ENCODE measurements around the gene SLC7A6. TPM values are rescaled to one million over a fixed set of nuclear protein-coding genes. Genes with fewer than 3 reads are reported as not detected.

The SLC7A6 gene
- total and polyA plus RNA-seq, 3 experiments from 2014 or later: 18.7 to 94.9 (median 91.2) TPM

DNA sequence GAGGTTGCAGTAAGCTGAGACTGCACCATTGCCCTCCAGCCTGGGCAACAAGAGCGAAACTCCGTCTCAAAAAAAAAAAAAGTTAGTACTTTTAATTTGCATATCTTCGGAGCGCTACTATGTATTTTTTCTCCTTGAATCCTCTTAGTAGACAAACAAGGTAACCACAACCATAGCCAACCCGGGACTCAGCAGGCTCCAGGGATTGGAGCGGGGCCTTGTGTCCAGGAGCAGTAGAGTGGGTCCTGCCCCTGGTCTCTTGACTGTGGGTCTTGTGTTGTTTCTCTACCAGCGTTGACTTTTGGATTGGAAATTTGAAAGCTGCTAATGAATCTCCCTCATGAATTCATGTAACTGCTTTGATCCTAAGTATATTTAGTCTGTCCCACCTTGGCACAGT is 78.8 kb downstream of the SLC7A6 start:
- H3K9me3 ChIP-seq (ENCODE audit: low read length): no peaks in the 10 kb centered on the region
- H3K4me1 ChIP-seq (ENCODE audit: insufficient read depth, low read length): no peaks in the 10 kb centered on the region
- no peak overlapping the region for H3K4me3 ChIP-seq (ENCODE audit: low read length)
- no peaks in the 10 kb centered on the region for H3K27me3 ChIP-seq (ENCODE audit: insufficient read depth, low read length, poor library complexity, severe bottlenecking)
- H3K36me3 ChIP-seq (ENCODE audit: insufficient read depth, low read length): peaks cover 43% of the 10 kb centered on the region
- POLR2A ChIA-PET: interaction anchor here (0.7 kb wide), 1 partner anchor 536 kb away, joined by 3 read pairs; no protein-coding TSS in a partner anchor
- no peaks in the 10 kb centered on the region for H3K9me3 Mint-ChIP-seq
- H3K27ac Mint-ChIP-seq: peak overlapping the region in 1 of 8 donors; percentile 15
- H3K36me3 Mint-ChIP-seq: peaks cover 12 to 90% (median 31%) of the 10 kb centered on the region in 3 donors
- CTCF ChIA-PET: interaction anchor here (1.1 kb wide), 1 partner anchor 14 kb away, joined by 3 read pairs; no protein-coding TSS in a partner anchor
- DNase-seq: no peak
- H3K27ac ChIP-seq (ENCODE audit: low read depth, low read length): no peak overlapping the region
- no peak overlapping the region for H3K4me3 Mint-ChIP-seq
- no peaks in the 10 kb centered on the region for H3K27me3 Mint-ChIP-seq
- H3K4me1 Mint-ChIP-seq: peaks cover 0 to 15% (median 3%) of the 10 kb centered on the region in 3 donors

GRCh38 chr16:68344252-68344651 is 79.9 kb downstream of the SLC7A6 start:
- no peak overlapping the region for H3K27ac Mint-ChIP-seq
- H3K27me3 Mint-ChIP-seq: no peaks in the 10 kb centered on the region
- POLR2A ChIA-PET: interaction anchor here (0.6 kb wide), 1 partner anchor 600 kb away, joined by 3 read pairs; no protein-coding TSS in a partner anchor
- Histone ChIP-seq H3K36me3 (ENCODE audit: insufficient read depth, low read length) (peaks cover 34% of the 10 kb centered on the region), H3K4me3 (ENCODE audit: low read length) (no peak overlapping the region), H3K4me1 (ENCODE audit: insufficient read depth, low read length) (no peaks in the 10 kb centered on the region), H3K27ac (ENCODE audit: low read depth, low read length) (no peak overlapping the region), H3K9me3 (ENCODE audit: low read length) (no peaks in the 10 kb centered on the region), H3K27me3 (ENCODE audit: insufficient read depth, low read length, poor library complexity, severe bottlenecking) (no peaks in the 10 kb centered on the region)
- H3K4me1 Mint-ChIP-seq: peaks cover 0 to 15% (median 3%) of the 10 kb centered on the region in 3 donors
- no peak for DNase-seq
- H3K4me3 Mint-ChIP-seq: no peak overlapping the region
- H3K9me3 Mint-ChIP-seq: no peaks in the 10 kb centered on the region
- peaks cover 14 to 90% (median 32%) of the 10 kb centered on the region in 3 donors for H3K36me3 Mint-ChIP-seq
- CTCF ChIA-PET: interaction anchor here (1.1 to 2.3 kb wide), 3 partner anchors 15 to 80 kb away, joined by 3 to 7 read pairs (median 3); partner anchors contain the start of gene SLC7A6

GRCh38 chr16:68345351-68345810 is 81.1 kb downstream of the SLC7A6 start:
- Histone ChIP-seq H3K36me3 (ENCODE audit: insufficient read depth, low read length) (peaks cover 29% of the 10 kb centered on the region), H3K4me1 (ENCODE audit: insufficient read depth, low read length) (no peaks in the 10 kb centered on the region), H3K4me3 (ENCODE audit: low read length) (no peak overlapping the region), H3K27ac (ENCODE audit: low read depth, low read length) (no peak overlapping the region), H3K9me3 (ENCODE audit: low read length) (no peaks in the 10 kb centered on the region), H3K27me3 (ENCODE audit: insufficient read depth, low read length, poor library complexity, severe bottlenecking) (no peaks in the 10 kb centered on the region)
- H3K27me3 Mint-ChIP-seq: no peaks in the 10 kb centered on the region
- CTCF ChIA-PET: interaction anchor here (2.3 kb wide), 1 partner anchor 81 kb away, joined by 7 read pairs; the partner anchor contains the start of gene SLC7A6
- no peak for DNase-seq
- peak overlapping the region in 1 of 8 donors; percentile 46 for H3K27ac Mint-ChIP-seq
- no peaks in the 10 kb centered on the region for H3K9me3 Mint-ChIP-seq
- peaks cover 17 to 89% (median 28%) of the 10 kb centered on the region in 3 donors for H3K36me3 Mint-ChIP-seq
- H3K4me3 Mint-ChIP-seq: no peak overlapping the region
- peaks cover 0 to 15% (median 3%) of the 10 kb centered on the region in 3 donors for H3K4me1 Mint-ChIP-seq
- POLR2A ChIA-PET: no interaction called here

DNA sequence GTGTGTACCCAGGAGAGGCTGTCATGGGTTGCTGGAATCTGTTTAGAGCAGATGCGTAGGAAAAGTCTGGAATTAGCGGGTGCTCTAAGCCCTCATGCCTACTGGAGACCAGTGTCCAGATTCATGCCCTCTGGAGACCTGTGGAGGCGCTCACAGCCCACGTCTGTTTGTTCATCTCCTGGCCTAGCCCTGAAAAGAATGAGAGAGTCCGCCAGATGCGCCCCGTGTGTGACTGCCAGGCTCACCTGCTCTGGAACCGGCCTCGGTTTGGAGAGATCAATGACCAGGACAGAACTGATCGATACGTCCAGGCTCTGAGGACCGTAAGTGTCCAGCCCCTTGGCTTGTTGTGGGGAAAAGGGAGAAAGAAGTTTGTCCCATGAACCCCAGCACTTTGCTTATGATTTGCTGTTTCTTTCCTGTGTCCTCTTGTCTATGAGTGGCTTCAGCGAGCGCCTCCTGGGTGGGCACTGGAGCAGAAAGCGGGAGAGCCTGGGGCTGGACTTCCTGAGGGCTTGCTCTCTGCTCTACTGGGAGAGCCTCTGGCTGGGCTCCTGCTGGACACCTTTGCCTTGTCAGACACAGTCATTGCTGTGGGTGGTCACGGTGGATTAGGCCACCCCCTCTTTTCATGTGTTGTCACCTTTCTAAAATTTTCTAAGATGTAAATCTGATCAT is 81.8 kb downstream of the SLC7A6 start:
- peaks cover 27% of the 10 kb centered on the region for H3K36me3 ChIP-seq (ENCODE audit: insufficient read depth, low read length)
- H3K4me3 ChIP-seq (ENCODE audit: low read length): no peak overlapping the region
- ChIA-PET POLR2A (no interaction called here), CTCF (interaction anchor here (2.3 kb wide), 1 partner anchor 82 kb away, joined by 7 read pairs; the partner anchor contains the start of gene SLC7A6)
- H3K4me3 Mint-ChIP-seq: no peak overlapping the region
- H3K36me3 Mint-ChIP-seq: peaks cover 12 to 87% (median 24%) of the 10 kb centered on the region in 3 donors
- no peak overlapping the region for H3K27ac ChIP-seq (ENCODE audit: low read depth, low read length)
- no peak for DNase-seq
- H3K4me1 Mint-ChIP-seq: peaks cover 0 to 15% (median 3%) of the 10 kb centered on the region in 3 donors
- H3K27me3 ChIP-seq (ENCODE audit: insufficient read depth, low read length, poor library complexity, severe bottlenecking): no peaks in the 10 kb centered on the region
- no peaks in the 10 kb centered on the region for H3K9me3 ChIP-seq (ENCODE audit: low read length)
- H3K27ac Mint-ChIP-seq: peak overlapping the region in 1 of 8 donors; percentile 90
- H3K4me1 ChIP-seq (ENCODE audit: insufficient read depth, low read length): no peaks in the 10 kb centered on the region
- H3K9me3 Mint-ChIP-seq: no peaks in the 10 kb centered on the region
- no peaks in the 10 kb centered on the region for H3K27me3 Mint-ChIP-seq

DNA sequence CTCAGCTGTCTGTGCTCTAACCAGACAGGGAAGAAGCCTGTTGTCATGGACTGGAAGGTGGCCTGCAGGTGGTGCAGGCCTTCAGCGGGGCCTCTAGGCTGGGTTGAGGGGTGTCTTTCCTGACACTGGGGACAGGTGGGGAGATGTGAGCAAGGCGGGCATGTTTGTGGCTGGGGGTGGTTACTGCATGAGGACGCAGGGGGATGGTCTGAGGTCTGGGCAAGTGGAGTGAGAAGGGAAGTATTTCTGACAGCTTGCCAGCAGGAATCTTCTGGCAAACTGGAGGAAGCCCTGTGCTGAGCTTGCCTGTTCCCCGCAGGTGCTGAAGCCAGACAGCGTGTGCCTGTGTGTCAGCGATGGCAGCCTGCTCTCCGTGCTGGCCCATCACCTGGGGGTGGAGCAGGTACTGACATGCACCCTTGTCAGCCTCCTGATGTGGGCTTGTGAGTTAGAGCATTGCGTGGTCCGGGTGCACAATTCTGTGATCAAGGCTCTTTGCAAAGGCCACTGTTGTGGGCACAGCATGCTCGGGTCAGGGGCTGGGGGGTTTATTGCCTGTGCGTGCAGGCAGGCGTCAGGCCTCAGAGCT is 82.7 kb downstream of the SLC7A6 start:
- POLR2A ChIA-PET: interaction anchor here (1.0 kb wide), 1 partner anchor 13 kb away, joined by 3 read pairs; no protein-coding TSS in a partner anchor
- H3K4me3 Mint-ChIP-seq: no peak overlapping the region

DNA sequence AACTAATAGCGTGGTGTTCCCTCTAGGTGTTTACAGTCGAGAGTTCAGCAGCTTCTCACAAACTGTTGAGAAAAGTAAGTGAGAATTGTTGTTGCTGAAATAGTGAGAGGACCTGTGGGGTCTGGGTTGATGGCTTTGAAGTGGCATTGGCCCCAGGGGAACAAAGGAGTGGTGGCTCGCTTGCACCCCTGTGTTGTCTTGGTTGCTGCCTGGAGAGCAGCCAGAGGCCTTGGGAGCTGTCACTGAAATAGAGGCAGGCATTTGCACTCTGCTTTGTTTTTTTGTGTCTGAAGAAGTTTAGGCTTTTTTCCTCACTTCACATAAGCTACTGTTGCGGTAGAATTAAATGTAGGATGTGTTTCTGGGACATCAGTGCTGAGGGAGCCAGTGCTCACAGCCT is 83.3 kb downstream of the SLC7A6 start:
- no peaks in the 10 kb centered on the region for H3K9me3 ChIP-seq (ENCODE audit: low read length)
- peaks cover 0 to 15% (median 3%) of the 10 kb centered on the region in 3 donors for H3K4me1 Mint-ChIP-seq
- H3K27ac Mint-ChIP-seq: peak overlapping the region in 1 of 8 donors; percentile 36
- H3K4me3 ChIP-seq (ENCODE audit: low read length): no peak overlapping the region
- H3K27me3 ChIP-seq (ENCODE audit: insufficient read depth, low read length, poor library complexity, severe bottlenecking): no peaks in the 10 kb centered on the region
- peaks cover 27% of the 10 kb centered on the region for H3K36me3 ChIP-seq (ENCODE audit: insufficient read depth, low read length)
- no peak overlapping the region for H3K4me3 Mint-ChIP-seq
- H3K4me1 ChIP-seq (ENCODE audit: insufficient read depth, low read length): no peaks in the 10 kb centered on the region
- no peak overlapping the region for H3K27ac ChIP-seq (ENCODE audit: low read depth, low read length)
- no peaks in the 10 kb centered on the region for H3K9me3 Mint-ChIP-seq
- ChIA-PET CTCF (interaction anchor here (1.0 to 1.2 kb wide), 2 partner anchors 8 to 19 kb away, joined by 3 read pairs; no protein-coding TSS in a partner anchor), POLR2A (interaction anchor here (1.0 kb wide), 1 partner anchor 13 kb away, joined by 3 read pairs; no protein-coding TSS in a partner anchor)
- no peaks in the 10 kb centered on the region for H3K27me3 Mint-ChIP-seq
- H3K36me3 Mint-ChIP-seq: peaks cover 12 to 86% (median 22%) of the 10 kb centered on the region in 3 donors
- DNase-seq: no peak

More for the DNA sequence above, 82.7 kb downstream of the SLC7A6 start:
- no peak overlapping the region for H3K4me3 ChIP-seq (ENCODE audit: low read length)
- H3K27me3 Mint-ChIP-seq: no peaks in the 10 kb centered on the region
- no peaks in the 10 kb centered on the region for H3K4me1 ChIP-seq (ENCODE audit: insufficient read depth, low read length)
- H3K27ac ChIP-seq (ENCODE audit: low read depth, low read length): no peak overlapping the region
- no peaks in the 10 kb centered on the region for H3K9me3 Mint-ChIP-seq
- no peaks in the 10 kb centered on the region for H3K9me3 ChIP-seq (ENCODE audit: low read length)
- no peak for DNase-seq
- peaks cover 26% of the 10 kb centered on the region for H3K36me3 ChIP-seq (ENCODE audit: insufficient read depth, low read length)
- peaks cover 0 to 15% (median 3%) of the 10 kb centered on the region in 3 donors for H3K4me1 Mint-ChIP-seq
- peak overlapping the region in 2 of 8 donors; percentile 36 to 90 for H3K27ac Mint-ChIP-seq
- CTCF ChIA-PET: interaction anchor here (1.0 to 1.2 kb wide), 2 partner anchors 9 to 18 kb away, joined by 3 read pairs; no protein-coding TSS in a partner anchor
- no peaks in the 10 kb centered on the region for H3K27me3 ChIP-seq (ENCODE audit: insufficient read depth, low read length, poor library complexity, severe bottlenecking)
- H3K36me3 Mint-ChIP-seq: peaks cover 12 to 87% (median 22%) of the 10 kb centered on the region in 3 donors

DNA sequence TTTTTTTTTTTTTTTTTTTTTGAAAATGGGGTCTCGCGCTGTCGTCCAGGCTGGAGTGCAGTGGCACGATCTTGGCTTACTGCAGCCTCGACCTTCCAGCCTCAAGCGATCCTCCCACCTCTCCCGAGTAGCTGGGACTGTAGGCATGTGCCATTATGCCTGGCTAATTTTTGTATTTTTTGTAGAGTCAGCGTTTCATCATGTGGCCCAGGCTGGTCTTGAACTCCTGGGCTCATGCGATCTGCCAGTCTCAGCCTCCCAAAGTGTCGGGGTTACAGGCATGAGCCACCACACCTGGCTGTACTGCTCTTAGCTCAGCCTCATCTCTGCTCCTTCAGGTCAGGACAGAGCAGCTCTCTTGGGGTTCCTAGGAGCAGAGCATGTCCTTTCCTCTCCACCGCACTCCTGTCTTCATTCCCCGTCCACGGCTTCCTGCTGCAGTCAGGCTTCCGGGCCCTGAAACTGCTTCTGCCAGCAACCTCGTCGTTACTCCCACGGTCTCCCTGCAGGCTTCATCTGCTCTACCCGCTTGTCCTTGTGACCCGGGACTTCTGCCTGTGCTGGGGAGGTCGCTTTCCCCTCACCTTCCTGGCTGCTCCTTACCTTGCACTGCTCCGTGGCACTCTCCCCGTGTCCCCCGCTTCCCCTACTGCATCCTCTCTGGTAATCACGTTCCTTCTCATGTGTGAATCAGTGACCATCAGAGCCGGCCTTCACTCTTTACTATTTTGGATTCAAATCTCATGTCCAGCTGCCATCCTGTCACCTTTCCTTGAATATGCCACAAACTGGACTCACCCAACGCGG is 84.5 kb downstream of the SLC7A6 start:
- H3K4me3 Mint-ChIP-seq: peak overlapping the region in 1 of 7 donors; percentile 8
- H3K27me3 Mint-ChIP-seq: no peaks in the 10 kb centered on the region
- ChIA-PET CTCF (interaction anchor here (0.7 kb wide), 1 partner anchor 428 kb away, joined by 3 read pairs; no protein-coding TSS in a partner anchor), POLR2A (no interaction called here)
- no peaks in the 10 kb centered on the region for H3K9me3 Mint-ChIP-seq
- peak overlapping the region in 1 of 8 donors; percentile 12 for H3K27ac Mint-ChIP-seq
- Histone ChIP-seq H3K36me3 (ENCODE audit: insufficient read depth, low read length) (peaks cover 30% of the 10 kb centered on the region), H3K4me1 (ENCODE audit: insufficient read depth, low read length) (no peaks in the 10 kb centered on the region), H3K27ac (ENCODE audit: low read depth, low read length) (no peak overlapping the region), H3K4me3 (ENCODE audit: low read length) (no peak overlapping the region), H3K9me3 (ENCODE audit: low read length) (no peaks in the 10 kb centered on the region), H3K27me3 (ENCODE audit: insufficient read depth, low read length, poor library complexity, severe bottlenecking) (no peaks in the 10 kb centered on the region)
- peaks cover 12 to 89% (median 17%) of the 10 kb centered on the region in 3 donors for H3K36me3 Mint-ChIP-seq
- no peak for DNase-seq
- peaks cover 0 to 15% (median 4%) of the 10 kb centered on the region in 3 donors for H3K4me1 Mint-ChIP-seq

All from CD8-positive, alpha-beta memory T cell (primary cell).